ENCODE data around the gene LYSMD1.

Gene LYSMD1

DNA sequence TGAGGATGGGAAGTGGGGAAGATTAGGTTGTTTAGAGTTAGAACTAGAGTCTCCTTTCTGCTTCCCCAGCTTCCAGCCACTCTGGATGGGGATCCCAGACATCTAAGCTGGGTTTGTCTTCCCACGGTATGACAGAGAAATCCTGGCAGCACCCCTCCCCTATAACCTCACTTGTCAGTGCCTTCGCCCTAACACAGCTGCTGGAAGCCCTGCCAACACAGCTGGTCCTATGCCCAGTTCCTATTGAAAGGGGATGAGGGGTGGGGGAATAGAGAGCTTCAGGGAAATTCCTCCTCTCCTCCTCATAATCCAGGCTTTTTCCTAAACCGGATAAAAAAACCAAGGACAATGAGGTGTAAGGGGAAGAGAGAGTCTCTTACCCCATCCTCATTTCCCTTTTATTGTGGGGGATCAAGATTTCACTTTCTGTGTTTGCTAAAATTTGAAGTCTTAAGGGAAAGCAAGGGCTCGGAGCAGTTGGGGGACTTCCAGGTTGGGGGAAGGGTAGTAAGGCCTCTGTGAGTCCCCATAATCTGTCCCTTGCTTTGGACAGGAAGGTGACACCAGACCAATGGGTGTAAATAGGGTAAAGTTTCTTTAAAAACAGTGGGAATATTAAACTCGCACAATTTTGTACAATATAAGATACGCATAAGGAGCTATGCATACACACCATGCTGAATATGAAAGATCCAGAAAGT lies 9.5 kb upstream of the LYSMD1 start:
- DNase-seq, result no peak

DNA sequence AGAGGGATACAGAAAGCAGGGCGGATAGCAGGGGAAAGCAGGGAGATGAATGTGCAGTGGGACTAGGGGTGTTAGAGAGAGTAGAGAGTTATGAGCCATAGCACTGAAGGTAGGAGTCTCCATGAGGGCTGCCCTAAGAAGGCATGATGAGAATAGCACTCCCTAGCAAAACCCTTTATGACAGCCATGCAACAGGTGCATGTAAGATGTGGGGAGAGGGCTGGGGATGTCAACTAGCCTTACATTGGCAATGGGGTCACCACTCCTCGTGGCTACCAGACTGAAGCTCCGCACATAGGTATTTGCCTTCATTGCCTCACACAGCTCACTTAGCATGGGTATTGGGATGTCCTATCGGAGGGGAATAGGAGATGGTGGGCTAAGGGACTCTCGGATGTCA lies 5.5 kb upstream of the LYSMD1 start:
- no peak for DNase-seq

DNA sequence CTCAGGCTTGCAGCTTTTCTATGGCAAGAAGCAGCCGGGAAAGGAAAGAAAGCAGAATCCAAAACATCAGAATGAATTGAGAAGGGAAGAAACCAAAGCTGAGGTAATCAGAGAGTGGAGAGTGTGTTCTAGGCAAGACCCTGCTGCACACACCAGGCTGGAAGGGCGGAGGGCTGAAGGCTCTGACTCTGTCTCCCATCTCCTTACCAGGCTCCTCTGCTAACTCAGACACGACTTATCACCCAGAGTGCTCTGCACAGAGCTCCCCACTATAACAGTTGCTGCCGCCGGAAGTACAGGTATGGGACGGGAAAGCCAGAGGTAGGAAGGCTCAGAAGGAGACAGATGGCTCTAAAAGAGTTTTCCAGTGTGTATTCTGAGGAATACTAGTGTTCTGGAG lies 1.4 kb upstream of the LYSMD1 start:
- no peak for DNase-seq

DNA sequence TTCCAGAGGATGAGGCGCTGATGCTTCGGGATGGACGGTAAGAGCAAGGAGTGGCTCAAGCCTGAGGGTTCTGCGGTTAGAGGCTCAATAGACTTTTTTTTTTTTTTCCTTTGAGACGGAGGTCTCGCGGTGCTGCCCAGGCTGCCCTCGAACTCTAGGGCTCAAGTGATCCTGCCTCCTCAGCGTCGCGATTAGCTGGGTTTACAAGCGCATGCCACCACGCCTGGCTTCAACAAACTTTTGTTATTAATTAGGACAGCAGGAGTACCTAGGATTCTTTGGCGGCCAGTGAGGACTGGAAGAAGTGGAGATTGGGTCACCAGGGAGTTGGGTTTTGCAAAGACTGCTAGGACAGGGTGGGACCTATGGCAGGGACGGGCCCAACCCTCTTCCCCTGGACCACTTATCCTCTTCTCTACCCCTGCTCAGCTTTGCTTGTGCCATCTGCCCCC lies 829 bp upstream of the LYSMD1 start:
- DNase-seq, result no peak

DNA sequence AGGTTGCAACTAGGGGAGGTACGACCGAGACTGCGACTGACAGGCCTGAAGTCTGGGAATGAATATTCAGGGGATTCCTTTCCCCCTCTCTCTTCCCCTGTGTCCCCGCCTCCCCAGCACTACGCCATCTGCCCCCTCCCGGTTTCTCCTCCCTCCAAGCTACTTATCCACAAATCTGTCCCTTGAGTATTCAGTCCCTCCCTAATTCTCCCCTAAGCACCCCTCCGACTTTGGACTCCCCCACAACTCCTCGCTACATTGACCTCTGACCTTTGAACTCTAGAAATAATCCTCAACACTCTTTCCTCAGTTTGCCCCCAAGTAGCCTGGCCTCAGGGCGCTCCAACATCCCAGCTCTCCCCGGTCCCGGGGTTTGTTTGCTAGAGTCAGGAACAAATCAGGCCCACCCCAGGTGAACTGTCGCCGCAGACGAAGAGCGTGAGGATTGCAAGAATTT lies 393 bp downstream of the LYSMD1 start:
- peak; percentile 17 to 30 for DNase-seq

DNA sequence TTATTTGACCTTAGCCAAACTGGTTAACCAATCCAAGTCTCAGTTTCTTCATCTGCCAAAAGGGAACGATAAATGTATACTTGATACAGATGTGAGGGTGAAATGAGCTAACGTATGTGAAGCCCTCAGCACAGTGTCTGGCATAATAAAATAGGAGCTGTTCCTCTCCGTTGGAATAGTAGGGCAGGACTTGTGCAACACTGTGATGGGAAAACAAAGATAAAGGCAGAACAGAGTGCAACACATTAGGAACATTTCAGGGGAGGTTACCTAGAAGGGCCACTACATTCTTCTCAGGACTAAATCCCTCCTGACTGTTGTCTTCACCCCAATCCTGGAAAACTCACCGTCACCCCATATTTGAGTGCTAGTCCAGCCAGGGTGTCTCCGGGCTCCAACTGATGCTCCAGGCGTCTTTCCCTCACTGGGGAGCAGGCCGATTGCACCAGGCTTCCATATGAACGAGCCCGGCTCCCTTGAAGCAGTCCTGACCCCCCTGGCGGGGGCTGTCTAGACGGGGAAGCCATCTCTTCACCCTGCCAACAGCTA lies 896 bp downstream of the LYSMD1 start:
- DNase-seq, result no peak

DNA sequence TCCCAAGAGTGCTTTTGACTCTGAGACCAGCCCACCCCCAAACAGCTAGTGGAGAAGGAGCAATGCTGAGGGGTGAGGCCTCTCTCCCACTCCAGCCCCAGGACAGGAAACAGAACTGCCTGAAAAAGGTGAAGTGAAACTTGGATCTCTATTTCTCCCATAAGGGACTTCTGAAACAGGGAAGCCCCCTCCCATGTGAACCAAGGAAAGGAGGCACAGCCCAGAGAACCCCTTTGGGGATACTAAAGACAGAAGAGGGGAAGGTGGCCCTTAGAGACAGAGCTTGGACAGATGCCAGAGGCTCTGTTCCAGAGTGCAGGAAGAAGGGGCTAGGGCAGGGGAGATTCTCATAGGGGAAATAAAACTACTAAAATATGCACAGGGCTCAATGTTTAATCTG lies 6.3 kb downstream of the LYSMD1 start:
- DNase-seq, result no peak

DNA sequence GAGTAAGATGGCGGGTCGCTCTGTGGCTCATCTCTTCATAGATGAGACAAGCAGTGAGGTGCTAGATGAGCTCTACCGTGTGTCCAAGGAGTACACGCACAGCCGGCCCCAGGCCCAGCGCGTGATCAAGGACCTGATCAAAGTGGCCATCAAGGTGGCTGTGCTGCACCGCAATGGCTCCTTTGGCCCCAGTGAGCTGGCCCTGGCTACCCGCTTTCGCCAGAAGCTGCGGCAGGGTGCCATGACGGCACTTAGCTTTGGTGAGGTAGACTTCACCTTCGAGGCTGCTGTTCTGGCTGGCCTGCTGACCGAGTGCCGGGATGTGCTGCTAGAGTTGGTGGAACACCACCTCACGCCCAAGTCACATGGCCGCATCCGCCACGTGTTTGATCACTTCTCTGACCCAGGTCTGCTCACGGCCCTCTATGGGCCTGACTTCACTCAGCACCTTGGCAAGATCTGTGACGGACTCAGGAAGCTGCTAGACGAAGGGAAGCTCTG lies 6.9 kb downstream of the LYSMD1 start:
- DNase-seq, result peak; percentile 19 to 33

DNA sequence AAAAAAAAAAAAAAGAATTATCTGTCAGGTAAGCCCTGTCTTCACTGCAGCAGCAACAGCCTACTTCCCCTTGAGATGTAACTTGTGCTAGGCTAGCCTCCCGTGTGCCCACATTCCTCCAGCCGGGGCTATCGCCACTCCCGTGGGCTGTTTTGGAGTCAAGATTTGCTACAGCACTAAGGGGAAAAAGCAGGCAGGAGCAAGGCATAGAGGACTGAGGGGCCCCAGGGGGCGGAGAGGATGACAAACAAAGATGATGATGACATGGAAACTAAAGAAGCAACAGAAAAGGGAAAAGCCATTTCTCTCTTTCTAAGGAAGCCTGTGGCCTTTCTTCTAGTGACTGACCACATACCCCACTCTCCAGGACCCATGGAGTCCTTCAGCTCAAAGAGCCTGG lies 7.4 kb downstream of the LYSMD1 start:
- DNase-seq, result peak; percentile 71 to 79

DNA sequence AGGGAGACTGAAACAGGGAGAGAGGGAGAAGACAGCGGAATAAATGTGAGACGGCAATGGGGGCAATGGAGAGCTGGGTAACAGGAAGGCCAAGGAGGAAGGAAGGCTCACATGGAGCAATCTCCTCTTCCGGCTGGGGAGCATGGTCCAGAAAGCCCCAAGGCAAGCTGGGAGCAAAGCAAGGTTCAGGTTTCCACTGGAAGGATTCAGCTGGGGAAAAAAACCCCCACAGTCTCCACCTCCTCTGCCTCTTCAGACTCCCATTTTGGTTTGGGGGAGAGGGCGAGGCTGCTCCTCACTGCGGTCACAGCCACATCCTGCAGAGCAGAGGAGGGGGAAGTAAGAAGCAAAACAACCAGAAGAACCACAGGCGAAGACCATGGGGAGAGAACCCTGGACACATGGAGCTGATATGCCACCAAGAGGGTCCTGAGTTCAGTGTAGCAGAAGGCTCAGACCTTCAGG lies 8.6 kb downstream of the LYSMD1 start:
- peak; percentile 72 to 77 for DNase-seq

DNA sequence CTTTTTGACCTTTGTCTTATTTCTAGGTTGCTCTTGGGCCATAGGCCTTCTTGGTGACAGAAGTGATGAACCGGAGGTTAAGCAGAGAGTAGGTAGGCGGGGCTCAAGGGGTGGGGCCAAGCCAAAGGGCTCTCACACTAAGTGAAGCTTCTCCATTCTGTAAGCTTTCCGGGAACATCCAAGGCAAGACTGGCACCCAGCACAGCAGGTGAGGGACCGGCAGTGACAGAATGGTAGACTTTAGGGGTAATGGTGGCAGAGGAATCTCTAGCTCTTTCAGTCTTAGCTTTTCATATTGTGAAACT lies 9.2 kb downstream of the LYSMD1 start, which contains the start of gene TNFAIP8L2:
Gene TNFAIP8L2 (plus strand): TSS at position 135 of the 305 bp plus-strand sequence. CDS start 2,049 bp downstream, outside the sequence.
- DNase-seq, result peak; percentile 91 to 92

DNA sequence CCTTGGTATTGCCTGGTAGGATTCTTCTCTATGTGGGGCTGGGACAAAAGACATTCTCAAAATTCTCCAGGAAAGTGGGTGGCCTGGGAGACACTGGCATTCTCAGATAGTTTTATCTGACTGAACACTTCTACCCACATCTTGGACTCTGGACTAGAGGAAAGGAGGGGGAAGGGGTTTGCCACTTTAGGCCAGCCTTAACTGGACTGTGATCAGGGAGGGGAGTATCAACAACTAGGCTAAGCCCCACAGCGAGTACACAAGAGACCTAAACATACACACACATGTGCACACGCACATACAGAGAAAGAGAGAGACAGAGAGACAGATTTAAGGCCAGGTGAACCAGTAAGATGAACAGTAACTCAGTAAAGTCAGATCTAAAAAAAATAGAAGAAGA lies 18.0 kb downstream of the LYSMD1 start:
- no peak for DNase-seq

DNA sequence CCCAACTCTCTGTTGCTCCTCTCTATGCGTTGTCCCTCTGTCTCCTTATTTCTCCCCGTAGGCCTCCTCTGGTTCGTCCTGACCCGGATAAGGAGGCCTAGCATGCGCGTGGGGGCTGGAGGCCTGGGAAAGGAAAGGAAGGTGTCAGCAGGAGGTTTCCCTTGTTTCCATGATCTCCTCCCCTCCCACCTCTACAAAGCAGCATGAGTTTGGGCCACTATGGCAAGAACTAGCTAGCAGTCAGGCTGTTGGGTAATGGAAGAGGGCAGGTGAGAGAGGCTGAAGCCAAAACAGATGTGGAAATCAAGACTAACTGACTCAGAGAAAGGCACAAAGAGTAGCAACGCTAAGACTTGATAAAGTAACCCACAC lies 18.6 kb downstream of the LYSMD1 start:
- no peak for DNase-seq

DNA sequence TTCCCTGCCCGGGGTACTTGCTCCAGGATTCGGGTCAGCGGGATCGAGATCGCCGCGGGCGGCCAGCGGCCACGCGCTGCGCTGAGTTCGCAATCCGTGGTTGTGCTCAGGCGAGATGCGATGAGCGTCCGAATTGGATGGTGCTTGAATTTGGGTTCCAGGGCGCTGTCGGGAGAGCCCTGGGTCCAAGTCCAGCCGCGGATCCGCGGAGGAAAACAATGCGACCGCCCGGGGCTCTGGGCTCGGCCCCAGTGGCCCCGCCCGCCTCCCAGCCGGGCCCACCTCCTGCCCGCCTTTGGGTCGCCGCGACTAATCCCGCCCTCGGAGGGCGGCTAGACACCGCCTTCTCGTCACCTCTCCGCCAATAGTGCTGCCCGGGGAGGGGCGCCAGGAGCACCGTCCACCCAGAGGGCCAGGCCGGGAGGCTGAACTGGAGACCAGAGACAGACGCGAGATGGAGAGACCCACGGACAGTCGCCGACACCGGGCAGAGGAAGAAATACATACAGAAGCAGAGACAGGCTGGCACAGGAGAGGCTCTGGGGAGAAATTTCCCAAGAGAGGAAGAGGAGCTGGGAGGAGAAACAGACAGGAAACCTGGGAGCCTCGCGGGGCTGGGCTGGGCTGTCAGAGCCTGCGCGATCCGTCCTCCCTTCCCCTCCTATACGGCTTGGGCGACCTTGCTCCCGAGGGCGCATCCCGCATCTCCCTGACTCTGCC lies 19.1 kb downstream of the LYSMD1 start, which contains the start of gene SEMA6C:
Gene SEMA6C (minus strand): TSS at position 220 of the 720 bp plus-strand sequence. CDS start 4,010 bp downstream, outside the sequence.
- DNase-seq, result peak; percentile 90 to 92

DNA sequence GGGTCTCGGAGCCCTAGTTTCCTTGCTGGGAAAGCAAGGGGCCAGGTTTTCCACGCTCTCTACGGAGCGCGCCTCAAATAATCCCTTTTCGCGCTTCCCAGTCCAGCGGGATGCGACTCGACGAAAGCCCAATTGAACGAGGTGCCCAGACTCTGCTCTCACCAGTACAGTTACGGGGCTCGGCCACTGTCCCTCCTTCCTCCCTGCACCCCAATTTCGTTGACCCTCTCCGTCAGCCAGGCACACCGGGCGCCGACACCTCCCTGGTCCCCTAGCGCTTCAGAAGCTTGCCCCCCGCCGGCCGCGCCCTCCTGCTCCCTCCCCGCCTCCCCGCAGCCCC lies 19.7 kb downstream of the LYSMD1 start:
- DNase-seq, result peak in 1 of 2 experiments; percentile 17

DNA sequence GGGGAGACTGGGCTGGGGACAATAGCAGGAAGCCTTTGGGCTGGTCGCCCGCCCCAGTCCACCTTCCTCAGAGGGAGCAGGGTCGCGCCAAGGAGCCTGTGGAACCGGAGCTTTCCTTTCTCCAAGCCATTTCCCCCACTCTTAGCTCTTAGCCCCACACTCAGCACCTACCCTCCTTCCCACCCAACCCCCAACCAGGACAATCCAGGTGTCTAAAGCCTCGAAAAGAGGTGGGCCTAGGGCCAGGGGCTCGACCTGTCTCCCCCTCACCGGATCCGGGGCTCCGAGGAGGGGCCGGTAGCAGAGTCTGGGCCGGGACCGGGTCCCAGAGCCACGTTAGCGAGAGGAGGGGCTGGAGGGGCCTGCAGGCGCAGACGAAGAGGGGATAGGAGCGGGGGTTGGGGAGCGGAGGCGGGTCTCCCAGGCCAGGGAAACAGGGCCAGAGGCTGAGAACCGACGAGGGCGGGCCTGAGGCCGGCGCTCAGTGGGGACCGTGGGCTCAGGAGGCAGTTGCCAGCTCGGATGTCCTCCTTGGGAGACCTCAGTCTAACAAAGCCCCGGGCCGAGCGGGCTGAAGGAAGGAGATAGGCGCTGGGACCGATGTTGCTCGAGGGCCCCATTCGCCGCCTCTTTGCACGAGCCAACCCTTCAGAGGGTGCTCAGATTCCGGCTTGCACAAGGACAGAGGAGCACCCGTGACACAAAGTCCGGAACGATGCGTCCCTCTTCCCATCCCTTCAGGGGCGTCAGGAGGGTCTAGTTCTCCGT lies 20.2 kb downstream of the LYSMD1 start:
- DNase-seq, result peak; percentile 24 to 36

DNA sequence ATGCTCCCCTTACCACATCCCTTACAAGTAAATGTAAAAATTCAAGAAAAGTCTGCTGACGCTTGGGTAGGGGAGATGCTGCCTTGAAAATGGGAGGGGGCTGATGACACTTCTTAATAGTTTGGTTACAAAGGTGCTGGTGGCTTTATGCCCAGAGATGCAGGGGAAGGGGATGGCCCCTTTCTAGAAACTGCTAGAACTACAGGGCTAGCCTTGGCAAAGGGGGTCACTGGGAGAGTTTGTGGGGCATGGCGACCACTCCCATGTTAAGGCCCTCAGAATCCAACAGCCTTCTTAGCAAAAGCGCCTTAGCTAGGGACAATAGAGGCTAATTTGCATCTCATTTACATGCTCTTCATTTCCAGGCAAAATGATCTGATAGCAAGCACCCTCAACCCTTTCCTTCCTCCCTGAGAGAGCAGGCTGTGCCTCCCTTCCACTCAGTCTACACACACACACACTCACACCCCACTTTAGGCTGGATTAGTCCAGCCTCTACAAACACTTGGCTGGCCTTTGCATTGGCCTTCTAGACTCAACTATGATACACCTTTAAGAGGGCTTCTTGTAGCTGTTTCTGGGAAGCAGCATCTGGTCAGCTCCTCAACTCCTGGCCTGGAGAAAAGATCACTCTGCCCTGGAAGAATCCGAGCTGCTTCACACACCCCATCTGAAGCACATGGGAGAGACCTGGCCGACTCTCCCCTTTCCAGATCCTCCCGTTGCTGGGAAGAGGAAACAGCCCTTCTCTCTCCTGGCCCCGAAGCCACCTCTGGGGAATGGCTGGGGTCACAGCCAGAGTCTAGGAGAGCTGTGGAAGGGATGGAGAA lies 21.0 kb downstream of the LYSMD1 start:
- no peak for DNase-seq

DNA sequence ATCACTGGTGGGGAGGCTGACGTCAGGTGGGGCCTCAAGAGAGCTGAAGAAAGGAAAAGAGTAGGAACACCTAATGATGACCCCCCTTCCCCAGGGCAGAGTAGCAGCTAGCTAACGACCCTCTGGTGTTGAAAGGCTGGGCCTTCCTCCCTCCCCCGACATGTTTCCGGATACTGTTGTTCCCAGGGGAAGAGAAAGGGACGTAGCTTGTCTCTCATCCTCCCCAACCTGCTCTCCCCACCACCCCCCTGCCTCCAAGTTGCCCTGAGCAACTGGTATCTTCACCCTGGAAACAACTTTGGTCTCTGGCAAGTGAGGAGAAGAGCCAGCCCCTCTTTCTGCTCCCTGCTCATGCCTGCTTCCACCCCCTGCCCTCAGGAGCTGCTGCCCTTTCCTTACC lies 21.7 kb downstream of the LYSMD1 start:
- DNase-seq, result no peak

DNA sequence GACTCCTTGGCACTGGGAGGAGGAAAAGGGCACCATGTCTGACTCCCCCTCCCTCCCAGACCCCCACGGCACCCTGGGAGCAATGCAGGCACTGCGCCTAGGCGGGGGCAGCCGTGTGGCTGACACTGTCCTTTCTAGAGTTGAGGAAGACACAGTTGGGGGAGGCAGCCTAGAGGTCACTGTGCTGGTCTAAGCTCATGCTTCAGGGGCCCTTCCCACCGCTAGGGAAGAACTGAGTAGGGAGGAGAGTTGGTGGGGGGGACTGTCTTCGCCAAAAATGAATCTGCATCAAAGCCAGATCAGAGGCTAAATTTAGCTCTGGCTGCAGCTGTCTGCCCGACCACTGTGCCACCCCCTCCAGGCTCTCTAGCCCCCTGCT lies 22.7 kb downstream of the LYSMD1 start:
- DNase-seq, result no peak

DNA sequence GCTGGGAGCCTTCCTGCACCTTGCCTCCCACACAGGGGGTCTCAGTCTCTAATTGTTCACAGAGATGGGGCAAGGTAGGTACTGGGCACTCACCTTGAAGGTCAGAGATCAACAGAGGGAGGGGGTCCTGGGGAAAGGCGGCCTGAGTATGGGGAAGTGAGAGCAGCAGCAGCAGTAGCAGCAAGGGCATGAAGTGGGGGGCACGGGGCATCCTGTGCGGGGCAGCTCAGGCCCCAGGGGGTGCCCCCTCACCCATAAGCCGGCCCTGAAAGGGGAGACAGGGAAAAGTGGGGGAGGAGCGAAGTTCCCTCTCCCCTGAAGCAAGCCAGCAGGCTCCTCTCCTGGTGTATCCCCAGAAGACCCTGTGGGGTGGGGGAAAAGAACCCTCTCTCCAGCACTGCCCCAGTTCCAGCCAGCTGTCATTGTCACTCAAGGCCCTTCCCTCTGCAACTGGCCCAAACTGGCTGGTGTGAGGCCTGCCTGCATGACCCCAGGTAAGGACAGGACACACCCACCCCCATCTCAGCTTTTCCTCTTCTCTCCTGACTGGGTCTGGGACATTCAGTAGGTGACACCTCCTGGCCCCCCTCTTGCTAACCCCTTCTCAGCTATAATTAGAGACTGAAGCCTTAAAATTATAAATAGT lies 23.2 kb downstream of the LYSMD1 start:
- DNase-seq, result no peak

DNA sequence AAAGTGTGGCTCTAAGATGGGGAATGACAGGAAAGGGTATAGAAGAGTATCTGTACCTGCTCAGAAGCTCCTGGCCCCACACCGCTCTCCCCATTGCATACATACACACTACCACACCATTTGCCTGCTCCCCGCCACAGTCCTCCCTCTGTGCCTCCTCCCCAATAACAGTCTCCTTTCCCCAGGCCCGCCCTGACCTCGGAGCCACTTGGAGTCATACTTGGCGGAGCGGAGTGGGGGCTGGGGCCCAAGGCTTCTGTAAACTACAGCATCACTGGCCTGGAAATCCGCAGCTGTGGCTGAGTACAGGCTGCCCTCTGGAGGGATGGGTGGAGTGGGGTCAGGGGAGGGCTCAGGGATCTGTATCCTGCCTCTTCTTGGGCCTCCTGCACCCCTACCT lies 27.9 kb downstream of the LYSMD1 start:
- DNase-seq, result no peak

Measured in activated CD4-positive, alpha-beta T cell treated with anti-CD3 and anti-CD28 coated beads, Interleukin-2, amount 50 U/mL, for 48 hours (primary cell).